GM19452 (cell line): Measurements from ENCODE around the gene SNRNP48.

ENCODE experiments used
- ATAC-seq: cut with Tn5 transposase; IDR thresholded peaks from one replicate; pipeline ENCODE4 v1.9.1; 2021; ENCODE audit not compliant: unreplicated experiment

SNRNP48 gene

GRCh38 chr6:7558781-7559180, 31.2 kb upstream of the SNRNP48 start:
- ATAC-seq = no peak

DNA sequence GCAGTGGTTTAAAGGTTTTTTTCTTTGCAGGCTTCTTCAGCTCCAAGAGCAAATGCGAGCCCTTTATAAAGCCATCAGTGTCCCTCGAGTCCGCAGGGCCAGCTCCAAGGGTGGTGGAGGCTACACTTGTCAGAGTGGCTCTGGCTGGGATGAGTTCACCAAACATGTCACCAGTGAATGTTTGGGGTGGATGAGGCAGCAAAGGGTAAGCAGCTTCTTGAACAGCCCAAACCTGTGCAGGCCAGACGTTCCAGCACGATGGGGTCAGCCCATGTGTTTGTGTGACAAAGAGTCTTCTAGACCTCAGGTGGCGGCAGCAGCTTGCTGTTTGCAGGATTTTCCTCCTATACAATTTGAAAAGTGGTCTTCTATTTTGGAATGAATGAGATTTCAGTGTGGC, 30.8 kb upstream of the SNRNP48 start:
- ATAC-seq = no peak

GRCh38 chr6:7559651-7560385, 30.2 kb upstream of the SNRNP48 start:
- no peak for ATAC-seq

- ATAC-seq = no peak
These were observed 28.6 kb upstream of the SNRNP48 start for GRCh38 chr6:7561153-7561964.

DNA sequence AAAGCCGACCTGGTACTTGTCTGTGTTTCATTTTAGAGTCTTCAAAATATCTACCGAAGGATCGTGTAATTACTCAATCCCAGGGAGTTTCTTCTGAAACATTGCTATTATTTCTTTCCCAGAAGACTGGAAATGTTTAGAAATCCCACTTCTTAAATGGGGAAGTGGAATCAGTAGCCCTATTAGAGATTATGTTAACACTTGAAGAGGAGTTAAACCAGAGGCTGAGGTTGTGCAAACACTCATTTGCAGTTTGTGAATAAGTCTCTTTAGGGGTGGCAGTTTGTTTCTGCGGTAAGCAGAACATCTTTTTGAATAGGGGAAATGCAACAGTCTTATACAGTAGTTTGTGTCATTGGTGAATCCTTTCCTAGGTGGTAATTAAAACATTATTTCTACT, 27.2 kb upstream of the SNRNP48 start:
- no peak for ATAC-seq

DNA sequence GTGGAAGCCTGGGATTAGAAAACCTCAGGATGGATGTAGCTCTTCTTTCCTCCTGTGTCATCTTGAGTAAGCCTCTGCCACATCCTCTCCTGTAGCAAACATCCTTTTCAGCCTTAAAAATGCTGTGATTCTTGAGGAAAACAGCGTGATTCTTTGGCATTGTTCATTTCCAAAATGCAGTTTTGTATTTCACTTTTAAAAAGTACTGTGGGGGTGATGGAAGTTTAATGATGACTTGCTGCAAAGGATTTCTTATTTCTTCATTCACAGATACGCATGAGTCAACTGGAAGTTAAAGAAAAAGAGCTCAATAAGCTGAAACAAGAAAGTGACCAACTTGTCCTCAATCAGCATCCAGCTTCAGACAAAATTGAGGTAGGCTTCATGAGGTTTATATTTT, 23.9 kb upstream of the SNRNP48 start:
- no peak for ATAC-seq

DNA sequence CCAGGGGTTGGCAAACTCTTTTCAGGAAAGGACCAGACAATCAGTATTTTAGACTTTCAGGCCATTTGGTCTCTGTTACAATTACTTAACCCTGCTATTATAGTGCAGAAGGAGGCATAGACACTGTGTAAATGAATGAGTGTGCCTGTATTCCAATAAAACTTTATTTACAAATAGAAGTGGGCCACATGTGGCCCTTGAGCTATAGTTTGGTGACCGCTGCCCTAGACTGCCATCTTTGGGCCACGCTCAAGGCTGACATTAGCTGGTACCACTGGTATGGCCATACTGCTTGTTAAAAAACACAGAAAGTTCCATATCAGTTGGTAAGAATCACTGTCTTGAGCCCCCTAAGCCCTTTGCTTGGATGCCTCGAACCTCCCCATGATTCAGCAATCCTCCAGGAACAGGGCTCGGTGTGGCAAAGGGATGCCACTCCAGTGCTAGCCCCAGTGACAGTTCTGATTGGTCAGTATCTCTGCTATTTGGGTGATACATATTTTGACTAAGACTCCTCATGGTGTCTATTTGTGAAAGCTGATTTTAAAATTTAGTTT, 23.3 kb upstream of the SNRNP48 start:
- no peak for ATAC-seq

- no peak for ATAC-seq
These were observed 22.0 kb upstream of the SNRNP48 start for GRCh38 chr6:7568021-7568420.

DNA sequence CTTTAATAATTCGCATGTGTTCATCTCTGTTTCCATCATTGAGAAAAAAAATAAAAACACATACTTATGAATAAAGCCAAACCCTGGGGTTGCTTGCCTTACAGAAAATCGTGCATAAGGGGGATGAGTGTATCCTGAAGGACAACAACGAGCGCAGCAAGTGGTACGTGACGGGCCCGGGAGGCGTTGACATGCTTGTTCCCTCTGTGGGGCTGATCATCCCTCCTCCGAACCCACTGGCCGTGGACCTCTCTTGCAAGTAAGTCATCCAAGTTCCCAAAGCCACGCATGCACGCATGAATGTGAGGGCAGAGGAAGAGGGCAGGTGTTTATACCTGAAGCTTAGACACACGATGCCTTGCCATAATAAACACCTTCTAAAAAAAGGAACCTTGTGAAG, 20.9 kb upstream of the SNRNP48 start:
- no peak for ATAC-seq

DNA sequence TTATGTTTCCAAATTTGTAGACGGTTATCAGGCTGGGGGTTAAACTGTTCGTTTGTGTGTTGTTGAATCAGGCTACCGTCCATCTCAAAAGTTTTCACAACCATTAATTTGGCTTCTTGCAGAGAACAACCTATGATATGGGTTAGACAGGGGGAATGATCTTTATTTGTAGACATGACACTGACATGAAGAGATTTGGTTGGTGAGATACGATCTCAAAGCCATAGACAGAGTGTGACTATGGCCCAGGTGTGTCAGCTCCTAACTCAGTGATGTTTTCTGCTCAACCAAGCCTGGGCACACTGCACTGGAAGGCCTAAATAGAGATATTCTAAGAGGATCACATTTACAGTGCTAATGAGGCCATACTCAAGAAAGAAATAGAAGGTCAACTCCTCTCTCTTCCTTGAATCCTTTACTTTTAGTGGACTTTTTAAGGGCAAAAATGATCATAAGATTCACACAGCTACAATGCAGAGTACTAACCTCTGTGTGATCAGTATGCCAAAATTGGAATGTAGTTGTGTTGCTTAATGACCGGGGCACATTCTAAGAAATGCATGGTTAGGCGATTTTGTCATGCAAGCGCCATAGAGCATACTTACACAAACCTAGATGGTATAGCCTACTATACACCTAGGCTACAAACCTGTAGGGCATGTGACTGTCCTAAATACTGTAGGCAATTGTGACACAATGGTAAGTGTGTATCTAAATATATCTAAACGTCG, 17.6 kb upstream of the SNRNP48 start:
- no peak for ATAC-seq

DNA sequence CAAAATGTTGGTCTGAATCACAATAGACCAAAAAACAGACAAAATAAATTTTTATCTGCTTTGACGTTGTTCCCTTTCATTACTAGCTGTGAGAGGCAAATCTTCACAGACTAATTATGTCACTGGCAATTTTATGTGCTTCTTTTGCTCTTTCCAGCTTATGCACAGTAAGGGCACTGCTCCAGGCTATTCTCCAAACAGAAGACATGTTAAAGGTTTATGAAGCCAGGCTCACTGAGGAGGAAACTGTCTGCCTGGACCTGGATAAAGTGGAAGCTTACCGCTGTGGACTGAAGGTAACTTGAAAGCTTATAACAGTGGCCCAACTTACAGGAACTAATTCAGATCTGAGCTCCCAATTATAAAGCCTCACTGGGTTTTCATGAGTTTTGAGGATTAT, 15.5 kb upstream of the SNRNP48 start:
- no peak for ATAC-seq

DNA sequence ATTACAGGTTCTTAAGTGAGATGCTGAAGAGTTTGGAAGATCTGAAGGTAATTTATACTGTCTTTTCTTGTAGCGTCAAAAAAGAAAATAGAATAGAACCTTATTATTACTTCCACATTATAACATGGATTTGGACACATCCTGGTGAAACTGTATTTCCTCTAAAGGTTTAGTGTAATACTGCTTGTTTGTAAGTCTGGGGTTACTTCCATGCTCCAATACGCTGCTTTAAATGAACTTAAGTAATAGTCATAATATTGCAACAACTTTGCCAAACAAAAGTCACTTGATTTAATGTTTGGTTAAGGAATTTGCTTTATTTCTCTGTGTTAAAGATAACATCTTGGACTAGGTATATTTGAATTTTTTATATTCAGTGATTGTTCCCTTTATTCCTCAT, 11.5 kb upstream of the SNRNP48 start:
- no peak for ATAC-seq

GRCh38 chr6:7578931-7579330, 11.1 kb upstream of the SNRNP48 start:
- no peak for ATAC-seq

- no peak for ATAC-seq
These were observed 10.1 kb upstream of the SNRNP48 start for GRCh38 chr6:7579851-7580250.

DNA sequence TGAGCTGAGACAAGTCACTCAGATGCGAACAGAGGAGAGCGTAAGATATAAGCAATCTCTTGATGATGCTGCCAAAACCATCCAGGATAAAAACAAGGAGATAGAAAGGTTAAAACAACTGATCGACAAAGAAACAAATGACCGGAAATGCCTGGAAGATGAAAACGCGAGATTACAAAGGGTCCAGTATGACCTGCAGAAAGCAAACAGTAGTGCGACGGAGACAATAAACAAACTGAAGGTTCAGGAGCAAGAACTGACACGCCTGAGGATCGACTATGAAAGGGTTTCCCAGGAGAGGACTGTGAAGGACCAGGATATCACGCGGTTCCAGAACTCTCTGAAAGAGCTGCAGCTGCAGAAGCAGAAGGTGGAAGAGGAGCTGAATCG, 9.5 kb upstream of the SNRNP48 start:
- ATAC-seq = no peak

- no peak for ATAC-seq
These were observed 8.9 kb upstream of the SNRNP48 start for GRCh38 chr6:7580927-7581618.

GRCh38 chr6:7585287-7585930, 4.6 kb upstream of the SNRNP48 start:
- no peak for ATAC-seq

- ATAC-seq = no peak
These were observed 2.3 kb upstream of the SNRNP48 start for GRCh38 chr6:7587631-7588100.

- ATAC-seq = no peak
These were observed 1.5 kb upstream of the SNRNP48 start for GRCh38 chr6:7588506-7588905.

DNA sequence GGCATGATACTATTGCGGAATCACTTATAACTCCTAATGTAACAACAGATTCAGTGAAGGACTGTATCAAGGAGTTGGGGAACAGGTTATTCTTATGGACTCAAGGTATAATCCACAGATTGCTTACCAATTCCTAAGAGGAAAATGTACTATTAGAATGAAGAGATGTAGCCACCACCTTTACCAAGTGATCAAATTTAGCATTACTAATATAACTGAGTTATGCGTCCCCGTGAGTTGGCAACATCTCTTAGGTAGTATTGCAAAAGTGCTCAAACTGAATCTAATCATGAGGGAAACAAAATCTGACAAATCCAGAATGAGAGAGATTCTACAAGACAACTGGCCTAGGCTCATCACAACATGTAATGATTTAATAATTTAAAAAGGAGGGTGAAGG, 777 bp upstream of the SNRNP48 start:
- ATAC-seq = no peak
